HG03432 (cell line): ENCODE data around the gene DNAH14.

Source experiments
- ATAC-seq: cut with Tn5 transposase; IDR thresholded peaks from one replicate; pipeline ENCODE4 v1.9.1; 2021; ENCODE audit warnings: mild to moderate bottlenecking, moderate library complexity; ENCODE audit not compliant: unreplicated experiment

The DNAH14 gene

DNA sequence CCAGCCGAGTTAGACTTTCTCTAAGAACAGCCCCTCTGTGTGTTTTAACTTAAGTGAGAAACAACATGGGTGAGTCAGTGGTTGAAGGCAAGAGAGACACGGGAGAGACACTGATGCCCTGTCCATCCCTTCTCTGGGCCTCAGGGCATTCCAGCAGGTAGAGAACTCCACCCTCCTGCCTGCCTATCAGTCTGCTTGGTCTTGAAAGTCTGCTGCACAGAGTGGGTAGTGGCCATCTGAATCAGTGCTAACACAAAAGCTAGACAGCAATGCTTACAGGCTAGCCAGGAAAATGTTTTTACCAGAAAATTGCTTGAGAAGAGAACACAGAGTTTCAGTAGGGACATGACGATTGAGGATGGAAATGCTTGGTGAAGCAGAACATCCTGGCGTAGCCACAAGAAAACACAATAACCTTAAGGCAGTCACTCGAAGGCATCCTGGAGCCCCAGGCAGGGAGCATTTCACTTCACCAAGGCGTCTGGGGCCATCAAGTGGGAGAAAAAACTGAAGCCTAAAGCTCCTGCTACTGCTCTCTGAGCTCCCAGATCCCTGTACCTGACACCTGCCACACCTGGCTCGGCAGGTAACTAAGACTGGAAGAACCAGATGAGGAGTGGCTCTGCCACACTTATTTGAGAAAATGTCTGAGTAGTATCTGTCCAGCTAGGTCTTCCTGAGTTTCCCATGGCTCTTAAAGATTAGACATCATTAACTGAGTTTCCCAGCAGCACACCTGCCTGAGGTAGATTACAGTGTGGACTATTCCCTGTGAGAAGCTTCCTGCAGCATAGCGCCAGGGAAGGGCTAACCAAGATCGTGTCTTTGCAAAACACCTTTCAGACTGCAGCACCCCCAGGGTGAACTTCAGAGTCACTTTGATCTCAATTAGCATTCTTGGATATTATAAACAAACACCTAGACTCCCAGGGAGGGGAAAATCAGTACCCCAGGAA is 516.4 kb downstream of the DNAH14 start:
- no peak for ATAC-seq

DNA sequence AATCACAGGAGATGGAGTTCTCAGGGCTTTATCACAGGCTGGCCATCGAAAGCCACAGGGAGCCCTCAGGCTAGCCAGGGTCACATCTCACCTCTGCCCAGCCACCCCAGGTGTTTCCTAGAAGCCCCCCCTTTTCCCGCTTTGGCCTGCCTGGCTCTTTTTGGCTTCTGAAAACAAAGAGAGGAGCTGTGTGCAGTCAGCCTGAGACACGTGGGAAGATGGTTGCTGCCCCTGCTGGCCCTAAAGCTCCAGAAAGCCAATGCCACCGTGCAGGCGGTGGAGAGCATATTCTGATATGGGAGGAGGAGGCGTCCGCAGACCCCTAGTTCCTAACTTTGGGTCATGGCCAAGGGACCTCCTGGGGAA is 517.1 kb downstream of the DNAH14 start:
- no peak for ATAC-seq

DNA sequence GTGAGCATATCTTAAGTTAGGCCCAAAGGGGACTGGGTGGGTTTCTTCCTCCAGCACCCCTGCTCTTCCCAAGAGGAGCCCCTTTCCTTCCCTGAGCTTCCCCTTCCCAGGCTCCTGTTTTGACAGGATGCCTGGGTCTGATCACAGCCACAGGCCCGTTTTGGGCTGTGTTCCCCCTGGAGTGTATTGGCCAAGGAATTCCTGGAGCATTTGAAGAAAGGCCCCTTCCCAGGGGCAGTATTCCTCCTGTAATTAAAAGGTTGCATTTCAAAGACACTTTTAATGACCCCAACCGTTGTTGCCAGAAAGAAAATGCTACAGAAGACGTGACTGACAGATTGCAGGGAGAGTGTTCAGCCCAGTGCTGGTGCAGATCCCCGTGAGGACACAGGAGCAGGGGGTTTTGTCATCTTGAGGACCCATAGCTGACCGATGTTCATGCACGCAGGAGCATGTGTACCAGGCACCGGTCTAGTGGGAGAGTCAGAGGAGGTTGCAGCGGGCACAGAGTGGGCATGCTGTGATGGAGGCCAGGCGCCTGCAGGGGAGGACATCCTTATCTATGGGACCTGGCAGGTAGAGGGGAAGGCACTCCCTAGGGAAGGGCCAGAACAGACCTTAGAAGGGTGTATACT is 517.6 kb downstream of the DNAH14 start:
- ATAC-seq, result no peak

DNA sequence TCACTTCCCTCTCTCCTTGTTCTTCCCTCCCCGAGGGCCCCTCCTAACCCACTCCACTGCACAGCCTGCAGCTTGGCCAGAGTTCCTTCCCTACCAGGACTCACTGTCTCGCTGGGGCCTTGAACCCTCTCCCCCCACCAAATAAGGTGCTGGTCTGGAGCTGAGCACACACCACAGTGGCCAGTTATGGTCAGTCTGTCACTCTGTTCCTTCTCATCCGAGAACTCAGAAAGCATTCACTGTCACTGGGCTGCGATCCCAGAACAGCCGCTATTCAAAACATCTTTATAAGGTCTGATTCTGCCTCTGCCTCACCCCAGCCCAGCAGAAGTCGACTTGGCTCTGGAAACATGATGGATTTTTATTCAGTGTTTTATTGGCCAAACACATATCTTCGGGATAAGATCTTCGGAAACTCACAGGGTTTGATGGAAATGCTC is 518.2 kb downstream of the DNAH14 start:
- no peak for ATAC-seq

DNA sequence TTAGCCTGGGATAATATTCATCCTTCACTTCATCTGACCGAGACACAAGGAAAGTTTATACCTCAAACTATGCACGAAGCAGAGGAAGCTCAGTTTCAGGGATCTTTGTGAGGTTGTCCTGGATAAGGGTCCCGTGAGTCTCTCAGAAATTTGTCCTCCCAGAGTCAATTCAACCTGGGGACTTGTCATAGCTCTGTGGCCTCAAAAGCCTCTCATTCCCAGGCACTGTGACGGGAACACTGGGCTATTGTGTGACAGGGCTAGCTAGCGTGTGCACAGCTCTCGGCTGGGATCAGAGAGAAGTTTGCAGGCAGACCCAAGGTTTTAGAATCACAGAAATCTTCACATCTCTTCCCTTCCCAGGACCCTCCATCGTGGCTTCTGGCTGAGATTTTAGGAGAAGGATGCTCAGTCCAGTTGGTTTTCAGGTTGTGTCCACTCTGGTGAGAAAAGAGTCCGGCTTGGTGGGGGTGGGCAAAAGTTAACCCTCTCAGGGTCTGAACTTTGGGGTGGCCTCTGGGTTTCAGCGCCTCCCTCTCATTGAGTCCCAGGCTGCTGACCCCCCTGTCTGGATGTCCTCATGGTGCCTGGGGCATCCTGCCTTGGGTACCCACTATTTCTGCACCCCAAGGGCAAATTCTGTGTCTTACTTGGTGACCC is 518.8 kb downstream of the DNAH14 start:
- ATAC-seq, result no peak
